Pancreas (tissue), 10 donors: Measurements from ENCODE around the gene CRELD1. TPM values are rescaled to one million over a fixed set of nuclear protein-coding genes. Genes with fewer than 3 reads are reported as not detected.
A peak's percentile ranks its signal among the peaks of the same experiment; 100 is the strongest.
"Not testable (repeated sequence)": the region's sequence is repeated elsewhere in the genome, so short reads cannot be mapped to it uniquely, and the experiment has no call there.

Source experiments
- ATAC-seq, 4 donors: fragments of 200-7000 bp; cut with Tn5 transposase; one replicate each; pipeline versions ENCODE4 v1.8.0 to v1.9.1; 2020; ENCODE audit warnings: mild to moderate bottlenecking in 4 of 4, moderate library complexity in 4 of 4
- DNase-seq, 6 donors: peaks; one replicate each; pipeline ENCODE4 v3.0.0-alpha.2; 2020
- FAIRE-seq: peaks from 2 replicates; lab custom pipeline; 2012; peaks lifted over from hg19 to GRCh38; lab: Jason Lieb, UNC
- H3K27ac ChIP-seq, 4 donors: fragments of 200-600 bp; sonication (generic); 1 replicate in 3 of 4; 2 replicates in 1 of 4; pipeline versions ENCODE4 v1.5.0 to v1.8.0; 2020
- H3K27me3 ChIP-seq, 4 donors: fragments of 200-600 bp; one replicate each; pipeline ENCODE4 v1.8.0; 2021
- H3K36me3 ChIP-seq, 3 donors: fragments of 200-600 bp; sonication (generic) in 1 of 3; one replicate each; pipeline versions ENCODE4 v1.5.0 to v1.8.0; 2020 to 2021
- H3K4me1 ChIP-seq, 3 donors: fragments of 200-600 bp; one replicate each; pipeline ENCODE4 v1.8.0; 2021
- H3K4me3 ChIP-seq, 4 donors: fragments of 200-600 bp; sonication (generic) in 2 of 4; one replicate each; pipeline versions ENCODE4 v1.5.0 to v1.8.0; 2020 to 2021
- H3K9me3 ChIP-seq, 4 donors: fragments of 200-600 bp; one replicate each; pipeline ENCODE4 v1.8.0; 2021
- CTCF ChIP-seq, 4 donors: fragments of 200-600 bp; sonication (generic) in 3 of 4; IDR thresholded peaks; one replicate each; pipeline versions ENCODE4 v1.5.0 to v1.8.0; 2021; ENCODE audit warnings: antibody characterized with exemption in 4 of 4
- WGBS, 2 donors: extraction: QIAGEN DNeasy Blood & Tissue Kit; methylation state at CpG; one replicate each; pipeline ENCODE4 v1.1.7; 2013; 5-methylcytosine and 5-hydroxymethylcytosine counted together
- intact Hi-C, 3 donors: fragments of 100-400 bp; cut with DNase I; formaldehyde crosslinking; loops; one replicate each; pipeline versions ENCODE4 v1.11.1 to v1.14.2; 2022
- polyA plus RNA-seq, 2 donors: library from polyadenylated mRNA; stranded (reverse); fragments of 200-250 nt; gene quantifications; one replicate each; pipeline ENCODE4 v1.2.3, GENCODE V29; 2013
- total RNA-seq, 6 donors: library from RNA; stranded (reverse); fragmentation: NEBNext Ultra II Directional in 4 of 6; extraction: Animal tissue kit (Norgen Biotek cat#: 25700) in 4 of 6; gene quantifications; one replicate each; pipeline versions ENCODE4 v1.2.1 to v1.2.4, GENCODE V29; 2021 to 2023
- donor health status: healthy with polysubstance abuse.
- donor health status: DM: no; HTN: no; CAD: no; lungs with moderate emphysema.
- donor health status: DM: no; HTN: no; CAD: no.
- donor health status: control.
- donor health status: control.
- donor health status: Bipolar disorder and iron deficiency.
- donor health status: DM: yes; HTN: yes; CAD: no.
- donor health status: DM: no; HTN: no; CAD: no.
- donor health status: DM: no; HTN: no; CAD: no.
- donor health status: DM: yes; HTN: yes; CAD: no.

CRELD1 gene
- total and polyA plus RNA-seq, 8 donors: 11.3 to 45.9 (median 13.9) TPM

DNA sequence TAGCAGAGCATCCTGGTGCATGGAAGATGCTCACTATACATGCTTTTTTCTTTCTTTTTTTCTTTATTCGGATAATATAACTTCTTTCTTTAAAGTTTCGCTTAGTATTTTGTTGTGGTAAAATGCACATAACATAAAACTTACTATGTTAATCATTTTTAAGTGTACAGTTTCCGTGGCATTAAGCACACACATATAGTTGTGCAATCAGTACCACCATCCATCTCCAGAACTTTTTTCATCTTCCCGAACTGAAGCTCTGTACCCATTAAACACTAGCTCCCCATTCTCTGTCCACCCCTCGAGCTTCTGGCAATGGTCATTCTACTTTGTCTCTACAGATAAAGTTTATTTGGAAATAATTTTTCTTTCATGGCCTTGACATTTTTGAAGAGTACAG, 44.2 kb upstream of the CRELD1 start:
- no peak for TF ChIP-seq CTCF (IDR thresholded peaks at IDR 0.05)
- ATAC-seq (no peak), FAIRE-seq (no peak), DNase-seq (no peak)
- no peaks in the 10 kb centered on the region for H3K9me3 ChIP-seq
- H3K4me3 ChIP-seq: no peak overlapping the region
- intact Hi-C loops: no loop called here
- H3K36me3 ChIP-seq: peaks cover 0 to 5% (median 0%) of the 10 kb centered on the region in 3 donors
- H3K4me1 ChIP-seq: peaks cover 0 to 11% (median 3%) of the 10 kb centered on the region in 3 donors
- H3K27me3 ChIP-seq: no peaks in the 10 kb centered on the region
- WGBS, 2 donors: 51 to 58% methylated on average over 5 of the region's 5 CpGs
- H3K27ac ChIP-seq: no peak overlapping the region

GRCh38 chr3:9890249-9891071, 43.2 kb upstream of the CRELD1 start, which contains the start of gene JAGN1:
Gene JAGN1 (plus strand): TSS chr3:9890610. CDS start chr3:9890723, 113 bp downstream.
- Histone ChIP-seq H3K27me3 (no peaks in the 10 kb centered on the region), H3K9me3 (no peaks in the 10 kb centered on the region), H3K27ac (peak within 1 kb of the TSS; percentile 49 to 94 (median 88)), H3K36me3 (peaks cover 0 to 5% (median 0%) of the 10 kb centered on the region in 3 donors), H3K4me1 (peaks cover 0 to 11% (median 3%) of the 10 kb centered on the region in 3 donors), H3K4me3 (peak within 1 kb of the TSS; percentile 66 to 99 (median 98))
- intact Hi-C loops: no loop called here
- 0% methylated on average over 59 to 62 of the region's 62 CpGs for WGBS, 2 donors
- no peak for TF ChIP-seq CTCF (IDR thresholded peaks at IDR 0.05)
- FAIRE-seq: no peak
- peak; percentile 84 to 95 (median 88) for DNase-seq
- peak; percentile 98 to 99 (median 98) for ATAC-seq

GRCh38 chr3:9891072-9891622, 42.5 kb upstream of the CRELD1 start:
- Histone ChIP-seq H3K4me1 (peaks cover 0 to 11% (median 3%) of the 10 kb centered on the region in 3 donors), H3K27me3 (no peaks in the 10 kb centered on the region), H3K4me3 (peak overlapping the region; percentile 66 to 99 (median 98)), H3K27ac (peak overlapping the region; percentile 49 to 94 (median 88)), H3K9me3 (no peaks in the 10 kb centered on the region), H3K36me3 (peaks cover 0 to 5% (median 0%) of the 10 kb centered on the region in 3 donors)
- ATAC-seq: no peak
- DNase-seq: no peak
- no peak for FAIRE-seq
- WGBS, 2 donors: 4 to 5% methylated on average over 12 of the region's 12 CpGs
- intact Hi-C loops: no loop called here
- TF ChIP-seq CTCF (IDR thresholded peaks at IDR 0.05): no peak

- H3K36me3 ChIP-seq: peaks cover 0 to 5% (median 0%) of the 10 kb centered on the region in 3 donors
- no peak overlapping the region for H3K27ac ChIP-seq
- DNase-seq: no peak
- H3K4me3 ChIP-seq: no peak overlapping the region
- no peak for FAIRE-seq
- WGBS, 2 donors: 89 to 94% methylated on average over 1 of the region's 1 CpG
- TF ChIP-seq CTCF (IDR thresholded peaks at IDR 0.05): no peak
- H3K9me3 ChIP-seq: no peaks in the 10 kb centered on the region
- intact Hi-C loops: no loop called here
- no peaks in the 10 kb centered on the region for H3K27me3 ChIP-seq
- no peak for ATAC-seq
- H3K4me1 ChIP-seq: peaks cover 16 to 26% (median 17%) of the 10 kb centered on the region in 3 donors
These were observed 39.9 kb upstream of the CRELD1 start for GRCh38 chr3:9893739-9894138.

DNA sequence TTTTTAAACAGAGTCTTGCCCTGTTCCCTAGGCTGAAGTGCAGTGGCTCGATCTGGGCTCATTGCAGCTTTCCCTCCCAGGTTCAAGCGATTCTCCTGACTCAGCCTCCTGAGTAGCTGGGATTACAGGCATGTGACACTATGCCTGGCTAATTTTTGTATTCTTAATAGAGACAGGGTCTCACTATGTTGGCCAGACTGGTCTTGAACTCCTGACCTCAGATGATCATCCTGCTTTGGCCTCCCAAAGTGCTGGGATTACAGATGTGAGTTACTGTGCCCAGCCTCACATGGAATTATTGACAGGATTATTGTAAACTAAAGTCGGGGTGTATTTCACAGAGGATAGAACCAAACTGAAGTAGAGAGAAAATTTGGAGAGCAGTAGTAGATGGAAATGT, 37.9 kb upstream of the CRELD1 start:
- peaks cover 22 to 29% (median 22%) of the 10 kb centered on the region in 3 donors for H3K4me1 ChIP-seq

DNA sequence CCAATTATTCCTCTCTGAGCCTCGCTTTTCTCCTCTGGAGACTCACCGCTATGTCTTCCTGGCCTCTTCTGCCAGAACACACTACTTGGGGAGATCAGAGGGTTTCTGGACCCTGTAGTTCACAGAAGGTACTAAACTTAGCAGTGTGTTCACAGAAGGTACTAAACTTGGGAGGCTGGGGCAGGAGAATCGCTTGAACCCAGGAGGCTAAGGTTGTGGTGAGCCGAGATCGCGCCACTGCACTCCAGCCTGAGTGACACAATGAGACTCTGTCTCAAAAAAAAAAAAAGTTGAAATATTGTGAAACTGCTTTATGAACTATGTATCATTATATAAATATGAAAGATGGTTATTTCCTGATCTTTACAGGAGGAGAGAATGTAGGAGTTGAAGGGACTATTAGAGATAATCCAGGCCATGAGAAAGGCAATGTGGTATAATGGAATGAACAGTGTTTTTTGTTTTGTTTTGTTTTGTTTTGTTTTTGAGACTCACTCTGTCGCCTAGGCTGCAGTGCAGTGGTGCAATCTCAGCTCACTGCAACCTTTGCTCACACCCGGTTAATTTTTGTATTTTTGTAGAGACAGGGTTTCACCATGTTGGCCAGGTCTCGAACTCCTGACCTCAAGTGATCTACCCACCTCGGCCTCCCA, 36.8 kb upstream of the CRELD1 start:
- 86 to 89% methylated on average over 10 of the region's 10 CpGs for WGBS, 2 donors
- ATAC-seq, H3K9me3 ChIP-seq, H3K36me3 ChIP-seq, DNase-seq, H3K4me3 ChIP-seq, FAIRE-seq, intact Hi-C loops, H3K27me3 ChIP-seq: not testable (repeated sequence)
- H3K27ac ChIP-seq: peak overlapping the region; percentile 56 to 89 (median 74)
- peaks cover 21 to 29% (median 29%) of the 10 kb centered on the region in 3 donors for H3K4me1 ChIP-seq

More for the DNA sequence above, 37.9 kb upstream of the CRELD1 start:
- FAIRE-seq, H3K4me3 ChIP-seq, H3K27me3 ChIP-seq, H3K9me3 ChIP-seq, ATAC-seq, intact Hi-C loops, H3K36me3 ChIP-seq, DNase-seq, H3K27ac ChIP-seq: not testable (repeated sequence)
- 96 to 97% methylated on average over 3 of the region's 3 CpGs for WGBS, 2 donors
